HCT116 (cell line): ENCODE results near the gene URAD.

Experiments
- ELF1 ChIP-seq: IDR thresholded peaks from 2 replicates; pipeline ENCODE4 v1.6.1; 2012; ENCODE audit warnings: low read depth, borderline replicate concordance
- FOSL1 ChIP-seq: IDR thresholded peaks from 2 replicates; pipeline ENCODE4 v1.6.1; 2012; ENCODE audit warnings: low read depth
- POLR2AphosphoS5 ChIP-seq: IDR thresholded peaks from 2 replicates; pipeline ENCODE4 v1.6.1; 2011; ENCODE audit warnings: mild to moderate bottlenecking, low read depth, low read length, moderate library complexity
- TF ChIP-seq, protein P1 (sequence below), 3 experiments: fragments of 200-600 bp in 1 of 3; sonication (generic) in 1 of 3; IDR thresholded peaks in 2 of 3; conservative IDR thresholded peaks in 1 of 3; 2 replicates each; pipeline ENCODE4 v1.5.1; 2012 to 2017; ENCODE audit warnings: low read depth in 2 of 3, low read length in 2 of 3, antibody characterized with exemption in 1 of 3, borderline replicate concordance in 1 of 3, control low read depth in 1 of 3, mild to moderate bottlenecking in 1 of 3, mixed read lengths in 1 of 3, mixed run types in 1 of 3, moderate library complexity in 1 of 3; ENCODE audit not compliant: insufficient read depth in 1 of 3
- TF ChIP-seq, protein P2 (sequence below): IDR thresholded peaks from 2 replicates; pipeline ENCODE4 v1.6.1; 2012

DNA sequence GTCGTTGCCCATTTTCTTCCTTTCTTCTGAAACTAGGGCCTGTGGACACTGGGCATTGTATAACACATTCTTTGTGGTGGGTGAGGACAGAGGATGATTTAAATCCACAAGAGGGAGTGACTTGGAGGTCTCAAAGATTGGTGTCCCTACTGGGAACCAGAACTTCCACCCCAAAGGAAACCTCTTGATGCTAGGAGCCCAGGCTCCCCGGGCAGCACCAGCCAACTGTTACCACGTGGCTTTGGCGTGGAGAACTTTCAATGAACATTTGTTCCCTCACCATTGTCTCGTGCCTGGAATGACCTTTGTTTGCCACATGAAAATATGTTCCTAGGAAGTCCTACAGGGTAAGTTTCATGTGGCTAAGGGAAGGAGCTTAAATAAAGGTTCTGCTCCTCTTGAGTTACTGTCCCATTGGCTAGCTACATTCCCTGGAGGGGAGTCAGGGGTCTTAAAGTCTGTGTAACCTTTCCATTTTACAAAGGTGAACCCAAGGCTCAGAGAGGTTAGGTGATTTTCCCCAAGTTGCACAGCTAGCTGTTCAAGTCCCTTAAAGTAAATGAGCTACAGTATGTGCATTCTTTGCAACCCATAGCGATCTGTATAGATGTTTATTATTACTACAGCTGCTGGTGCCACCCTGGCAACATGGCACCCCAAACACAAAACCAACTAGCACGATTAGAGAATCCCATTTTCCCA lies 14.4 kb downstream of the URAD start:
- no peak for TF ChIP-seq POLR2AphosphoS5
- TF ChIP-seq, protein P1, sequence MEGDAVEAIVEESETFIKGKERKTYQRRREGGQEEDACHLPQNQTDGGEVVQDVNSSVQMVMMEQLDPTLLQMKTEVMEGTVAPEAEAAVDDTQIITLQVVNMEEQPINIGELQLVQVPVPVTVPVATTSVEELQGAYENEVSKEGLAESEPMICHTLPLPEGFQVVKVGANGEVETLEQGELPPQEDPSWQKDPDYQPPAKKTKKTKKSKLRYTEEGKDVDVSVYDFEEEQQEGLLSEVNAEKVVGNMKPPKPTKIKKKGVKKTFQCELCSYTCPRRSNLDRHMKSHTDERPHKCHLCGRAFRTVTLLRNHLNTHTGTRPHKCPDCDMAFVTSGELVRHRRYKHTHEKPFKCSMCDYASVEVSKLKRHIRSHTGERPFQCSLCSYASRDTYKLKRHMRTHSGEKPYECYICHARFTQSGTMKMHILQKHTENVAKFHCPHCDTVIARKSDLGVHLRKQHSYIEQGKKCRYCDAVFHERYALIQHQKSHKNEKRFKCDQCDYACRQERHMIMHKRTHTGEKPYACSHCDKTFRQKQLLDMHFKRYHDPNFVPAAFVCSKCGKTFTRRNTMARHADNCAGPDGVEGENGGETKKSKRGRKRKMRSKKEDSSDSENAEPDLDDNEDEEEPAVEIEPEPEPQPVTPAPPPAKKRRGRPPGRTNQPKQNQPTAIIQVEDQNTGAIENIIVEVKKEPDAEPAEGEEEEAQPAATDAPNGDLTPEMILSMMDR (IDR thresholded peaks at IDR 0.05 in 2 of 3, conservative IDR thresholded peaks at IDR 0.05 in 1 of 3; ENCODE audit: borderline replicate concordance in 1 of 3, insufficient read depth in 1 of 3, low read depth in 2 of 3, low read length in 2 of 3): no peak
- TF ChIP-seq FOSL1: no peak
- TF ChIP-seq, protein P2, sequence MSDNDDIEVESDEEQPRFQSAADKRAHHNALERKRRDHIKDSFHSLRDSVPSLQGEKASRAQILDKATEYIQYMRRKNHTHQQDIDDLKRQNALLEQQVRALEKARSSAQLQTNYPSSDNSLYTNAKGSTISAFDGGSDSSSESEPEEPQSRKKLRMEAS: no peak
- TF ChIP-seq ELF1: no peak
